Measurements from ENCODE around the gene ACSS1.

Gene ACSS1

DNA sequence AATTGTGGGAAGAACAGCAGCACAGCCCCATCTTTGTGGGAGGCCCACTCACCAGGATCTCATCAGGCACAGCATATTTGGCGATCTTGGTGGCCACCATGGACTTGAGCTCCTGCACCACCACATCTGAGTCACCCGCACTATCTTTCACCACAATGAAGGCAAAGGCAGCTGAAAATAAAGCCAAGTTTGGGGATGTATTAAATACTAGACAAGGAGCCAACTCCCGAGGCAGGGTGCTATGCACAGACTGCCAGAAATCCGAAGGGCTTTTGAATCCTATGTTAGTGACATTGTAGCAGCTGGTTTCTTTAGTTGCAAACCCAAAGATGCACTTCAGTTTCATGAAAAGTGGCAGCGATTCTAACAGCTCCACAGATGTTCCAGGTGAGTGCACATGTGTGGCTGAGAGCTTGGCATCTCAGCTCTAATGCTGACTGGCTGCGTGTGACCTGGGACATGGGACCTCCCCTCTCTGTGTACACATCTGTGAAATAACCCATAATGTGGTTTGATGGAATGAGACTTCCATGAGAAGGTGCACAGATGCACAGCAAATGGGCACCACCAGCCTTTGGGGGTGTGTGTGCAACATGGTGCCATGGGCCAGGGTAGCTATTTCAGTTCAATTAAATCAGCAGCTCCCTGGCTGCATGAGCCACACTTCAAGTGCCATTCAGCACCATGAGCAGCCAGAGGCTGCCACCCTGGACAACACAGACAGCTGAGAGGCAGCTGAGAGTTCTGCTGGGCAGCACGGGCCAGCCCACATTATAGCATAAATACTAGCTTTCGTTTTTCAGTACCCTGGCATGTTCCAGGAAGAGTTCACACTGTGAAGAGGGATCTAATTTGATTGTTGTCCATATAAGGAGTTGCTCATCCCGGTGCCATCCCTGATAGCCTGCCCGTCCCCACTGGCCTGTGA is 48.5 kb downstream of the ACSS1 start:
- Histone ChIP-seq H3K4me3 (replicated peaks; ENCODE audit: insufficient read depth, low read length) (no peak overlapping the region), H3K27ac (replicated peaks) (no peak overlapping the region), H3K27me3 (ENCODE audit: insufficient read depth, poor library complexity, severe bottlenecking) (no peaks in the 10 kb centered on the region)
- TF ChIP-seq REST (IDR thresholded peaks at IDR 0.05; ENCODE audit: insufficient replicate concordance, low read depth) (no peak), POLR2AphosphoS5 (IDR thresholded peaks at IDR 0.05; ENCODE audit: low read depth) (no peak), SPI1 (IDR thresholded peaks at IDR 0.05; ENCODE audit: borderline replicate concordance, low read depth) (no peak), GABPA (IDR thresholded peaks at IDR 0.05; ENCODE audit: low read depth) (no peak)
- TF ChIP-seq, protein P1, sequence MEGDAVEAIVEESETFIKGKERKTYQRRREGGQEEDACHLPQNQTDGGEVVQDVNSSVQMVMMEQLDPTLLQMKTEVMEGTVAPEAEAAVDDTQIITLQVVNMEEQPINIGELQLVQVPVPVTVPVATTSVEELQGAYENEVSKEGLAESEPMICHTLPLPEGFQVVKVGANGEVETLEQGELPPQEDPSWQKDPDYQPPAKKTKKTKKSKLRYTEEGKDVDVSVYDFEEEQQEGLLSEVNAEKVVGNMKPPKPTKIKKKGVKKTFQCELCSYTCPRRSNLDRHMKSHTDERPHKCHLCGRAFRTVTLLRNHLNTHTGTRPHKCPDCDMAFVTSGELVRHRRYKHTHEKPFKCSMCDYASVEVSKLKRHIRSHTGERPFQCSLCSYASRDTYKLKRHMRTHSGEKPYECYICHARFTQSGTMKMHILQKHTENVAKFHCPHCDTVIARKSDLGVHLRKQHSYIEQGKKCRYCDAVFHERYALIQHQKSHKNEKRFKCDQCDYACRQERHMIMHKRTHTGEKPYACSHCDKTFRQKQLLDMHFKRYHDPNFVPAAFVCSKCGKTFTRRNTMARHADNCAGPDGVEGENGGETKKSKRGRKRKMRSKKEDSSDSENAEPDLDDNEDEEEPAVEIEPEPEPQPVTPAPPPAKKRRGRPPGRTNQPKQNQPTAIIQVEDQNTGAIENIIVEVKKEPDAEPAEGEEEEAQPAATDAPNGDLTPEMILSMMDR (IDR thresholded peaks at IDR 0.05; ENCODE audit: insufficient read depth, low read length): no peak
- DNase-seq (ENCODE audit: low read depth in 1 of 2, low spot score in 1 of 2): no peak

GRCh38 chr20:25008388-25009217 is 49.3 kb downstream of the ACSS1 start:
- Histone ChIP-seq H3K4me3 (replicated peaks; ENCODE audit: insufficient read depth, low read length) (no peak overlapping the region), H3K27me3 (ENCODE audit: insufficient read depth, poor library complexity, severe bottlenecking) (no peaks in the 10 kb centered on the region), H3K27ac (replicated peaks) (no peak overlapping the region)
- TF ChIP-seq SPI1 (IDR thresholded peaks at IDR 0.05; ENCODE audit: borderline replicate concordance, low read depth): no peak
- TF ChIP-seq, protein P1 (IDR thresholded peaks at IDR 0.05; ENCODE audit: insufficient read depth, low read length): no peak
- TF ChIP-seq REST (IDR thresholded peaks at IDR 0.05; ENCODE audit: insufficient replicate concordance, low read depth): no peak
- no peak for TF ChIP-seq POLR2AphosphoS5 (IDR thresholded peaks at IDR 0.05; ENCODE audit: low read depth)
- no peak for TF ChIP-seq GABPA (IDR thresholded peaks at IDR 0.05; ENCODE audit: low read depth)
- no peak for DNase-seq (ENCODE audit: low read depth in 1 of 2, low spot score in 1 of 2)

DNA sequence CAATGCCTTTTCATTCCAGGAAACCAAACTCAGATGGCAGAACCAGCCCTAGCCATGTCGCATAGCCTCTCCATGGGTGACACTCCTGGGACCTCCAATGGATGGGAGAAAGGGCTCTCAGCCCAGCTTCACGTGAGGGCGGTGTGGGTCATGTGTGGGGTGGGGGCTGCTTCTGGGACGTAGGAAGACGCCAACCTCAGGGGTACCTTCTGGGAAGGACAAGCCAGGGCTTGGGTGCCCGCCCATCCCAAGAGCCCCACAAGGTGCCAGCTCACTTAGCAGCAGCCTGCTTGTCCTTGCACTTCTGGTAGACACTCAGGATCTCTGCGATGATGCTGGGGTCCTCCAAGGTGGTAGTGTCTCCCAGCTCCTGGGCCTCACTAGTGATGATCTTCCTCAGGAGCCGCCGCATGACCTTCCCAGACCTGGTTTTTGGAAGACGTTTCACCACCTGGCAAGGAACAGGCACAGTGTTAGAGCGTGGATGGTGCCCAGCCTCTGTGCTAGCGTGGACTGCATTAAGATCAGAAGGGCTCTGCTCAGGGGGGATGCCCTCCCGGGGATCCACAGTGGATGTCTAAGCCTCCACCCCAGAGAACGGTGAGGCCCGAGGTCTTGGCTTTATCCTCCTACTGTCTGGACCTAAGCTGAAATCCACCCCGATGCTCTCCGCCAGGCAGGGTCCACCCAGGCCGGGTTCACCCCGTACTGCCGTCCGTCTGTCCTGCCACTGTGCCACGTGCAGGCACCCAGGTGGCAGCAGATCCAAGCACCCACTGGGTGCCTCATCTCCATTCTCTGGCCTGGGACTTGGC is 50.2 kb downstream of the ACSS1 start:
- Histone ChIP-seq H3K27ac (replicated peaks) (no peak overlapping the region), H3K27me3 (ENCODE audit: insufficient read depth, poor library complexity, severe bottlenecking) (no peaks in the 10 kb centered on the region), H3K4me3 (replicated peaks; ENCODE audit: insufficient read depth, low read length) (no peak overlapping the region)
- no peak for DNase-seq (ENCODE audit: low read depth in 1 of 2, low spot score in 1 of 2)
- no peak for TF ChIP-seq SPI1 (IDR thresholded peaks at IDR 0.05; ENCODE audit: borderline replicate concordance, low read depth)
- TF ChIP-seq, protein P1 (IDR thresholded peaks at IDR 0.05; ENCODE audit: insufficient read depth, low read length): no peak
- no peak for TF ChIP-seq REST (IDR thresholded peaks at IDR 0.05; ENCODE audit: insufficient replicate concordance, low read depth)
- TF ChIP-seq GABPA (IDR thresholded peaks at IDR 0.05; ENCODE audit: low read depth): no peak
- no peak for TF ChIP-seq POLR2AphosphoS5 (IDR thresholded peaks at IDR 0.05; ENCODE audit: low read depth)
